H1 (cell line): Measurements from ENCODE around the gene DERL3. TPM values are rescaled to one million over a fixed set of nuclear protein-coding genes. Genes with fewer than 3 reads are reported as not detected.

Experiments used
- CTCF ChIA-PET: fragments of 300-600 bp; sonication (Branson Sonifier 250); formaldehyde crosslinking; loops from one replicate; lab custom pipeline; 2021; ENCODE audit not compliant: partially characterized antibody; lab: Charles Lee
- POLR2A ChIA-PET: fragments of 300-600 bp; sonication (Branson Sonifier 250); formaldehyde crosslinking; loops from one replicate; lab custom pipeline; 2021; ENCODE audit warnings: inconsistent platforms; ENCODE audit not compliant: partially characterized antibody; lab: Charles Lee
- DNase-seq, 2 experiments: peaks; one replicate each; pipeline versions ENCODE4 v3.0.0 to v3.0.0-alpha.2; 2010 to 2022; ENCODE audit warnings: low spot score in 2 of 2, low read depth in 1 of 2, mixed read lengths in 1 of 2
- FAIRE-seq: peaks from 2 replicates; lab custom pipeline; 2011; peaks lifted over from hg19 to GRCh38; lab: Jason Lieb, UNC
- H2AFZ ChIP-seq: 2 replicates; pipeline ENCODE4 v1.8.1; 2012; ENCODE audit warnings: low read length, inconsistent platforms
- H2AK5ac ChIP-seq: 2 replicates; pipeline ENCODE4 v1.6.1; 2013; ENCODE audit warnings: low read depth, low read length
- H2BK120ac ChIP-seq: replicated peaks from 2 replicates; pipeline ENCODE3; 2013; ENCODE audit warnings: low read depth, low read length, inconsistent platforms
- H2BK12ac ChIP-seq: 2 replicates; pipeline ENCODE4 v1.6.1; 2013; ENCODE audit warnings: low read depth, low read length
- H2BK15ac ChIP-seq: 2 replicates; pipeline ENCODE4 v1.6.1; 2013; ENCODE audit warnings: low read length
- H2BK20ac ChIP-seq: 2 replicates; pipeline ENCODE4 v1.6.1; 2013; ENCODE audit warnings: low read length
- H2BK5ac ChIP-seq: 2 replicates; pipeline ENCODE4 v1.6.1; 2013; ENCODE audit warnings: low read depth, low read length
- H3K14ac ChIP-seq: 2 replicates; pipeline ENCODE4 v1.6.1; 2013; ENCODE audit warnings: inconsistent platforms; ENCODE audit not compliant: insufficient read length
- H3K18ac ChIP-seq: 2 replicates; pipeline ENCODE4 v1.6.1; 2013; ENCODE audit warnings: low read length; ENCODE audit errors: extremely low read depth
- H3K23ac ChIP-seq: 2 replicates; pipeline ENCODE4 v1.6.1; 2013; ENCODE audit warnings: inconsistent platforms; ENCODE audit not compliant: insufficient read length
- H3K23me2 ChIP-seq: 2 replicates; pipeline ENCODE4 v1.6.1; 2013; ENCODE audit warnings: low read depth, low read length
- H3K27ac ChIP-seq: 2 replicates; pipeline ENCODE4 v1.6.1; 2011; ENCODE audit warnings: low read depth, low read length, inconsistent platforms
- H3K27me3 ChIP-seq, 4 experiments: replicated peaks in 1 of 4; 1 replicate in 1 of 4; 2 replicates in 3 of 4; pipeline versions ENCODE4 v1.6.1 to v1.8.1; 2011 to 2013; ENCODE audit warnings: low read length in 3 of 4, mild to moderate bottlenecking in 3 of 4, inconsistent platforms in 2 of 4, mixed read lengths in 2 of 4, moderate library complexity in 1 of 4; ENCODE audit not compliant: control insufficient read depth in 3 of 4, insufficient read depth in 3 of 4; ENCODE audit errors: extremely low read depth in 1 of 4
- H3K36me3 ChIP-seq, 4 experiments: 2 replicates each; pipeline versions ENCODE4 v1.6.1 to v1.8.1; 2011 to 2013; ENCODE audit warnings: mild to moderate bottlenecking in 4 of 4, low read length in 3 of 4, moderate library complexity in 2 of 4, control low read depth in 1 of 4, inconsistent platforms in 1 of 4; ENCODE audit not compliant: insufficient read depth in 4 of 4, control insufficient read depth in 2 of 4
- H3K4ac ChIP-seq: replicated peaks from 2 replicates; pipeline ENCODE3; 2013; ENCODE audit warnings: low read length, low read depth, mixed read lengths, inconsistent platforms; ENCODE audit not compliant: insufficient read length
- H3K4me1 ChIP-seq, 4 experiments: replicated peaks in 1 of 4; 1 replicate in 1 of 4; 2 replicates in 3 of 4; pipeline versions ENCODE4 v1.6.1 to v1.8.1; 2011 to 2013; ENCODE audit warnings: low read length in 3 of 4, inconsistent platforms in 2 of 4, mixed read lengths in 1 of 4; ENCODE audit not compliant: insufficient read depth in 4 of 4, control insufficient read depth in 3 of 4
- H3K4me2 ChIP-seq, 2 experiments: 2 replicates each; pipeline versions ENCODE4 v1.6.1 to v1.8.1; 2011 to 2013; ENCODE audit warnings: low read depth in 2 of 2, low read length in 2 of 2, control low read depth in 1 of 2, inconsistent platforms in 1 of 2, mild to moderate bottlenecking in 1 of 2; ENCODE audit not compliant: insufficient read depth in 1 of 2
- H3K4me3 ChIP-seq, 4 experiments: fragments of 200-600, 300-600 bp in 1 of 4; sonication (generic), shearing (Covaris generic), sonication (Bioruptor Twin) in 1 of 4; 2 replicates each; pipeline versions ENCODE4 v1.5.1 to v1.8.1; 2011 to 2016; ENCODE audit warnings: low read length in 4 of 4, low read depth in 3 of 4, control low read depth in 2 of 4, inconsistent platforms in 2 of 4, mild to moderate bottlenecking in 2 of 4, mixed read lengths in 1 of 4, moderate library complexity in 1 of 4; ENCODE audit not compliant: insufficient read depth in 2 of 4; ENCODE audit errors: extremely low read depth in 1 of 4
- H3K56ac ChIP-seq: replicated peaks from 2 replicates; pipeline ENCODE3; 2013; ENCODE audit warnings: low read depth, mild to moderate bottlenecking, mixed read lengths, low read length, inconsistent platforms; ENCODE audit not compliant: insufficient read length
- H3K79me1 ChIP-seq: 2 replicates; pipeline ENCODE4 v1.6.1; 2013; ENCODE audit warnings: low read depth, low read length, control low read depth
- H3K79me2 ChIP-seq, 2 experiments: 2 replicates each; pipeline versions ENCODE4 v1.6.1 to v1.8.1; 2012 to 2013; ENCODE audit warnings: low read length in 2 of 2, mild to moderate bottlenecking in 2 of 2, inconsistent platforms in 1 of 2; ENCODE audit not compliant: insufficient read depth in 2 of 2, control insufficient read depth in 1 of 2
- H3K9ac ChIP-seq, 4 experiments: replicated peaks in 1 of 4; 1 replicate in 1 of 4; 2 replicates in 3 of 4; pipeline versions ENCODE4 v1.6.1 to v1.8.1; 2011 to 2013; ENCODE audit warnings: low read depth in 3 of 4, low read length in 3 of 4, control low read depth in 2 of 4, mild to moderate bottlenecking in 2 of 4, moderate library complexity in 2 of 4, inconsistent platforms in 1 of 4; ENCODE audit errors: extremely low read depth in 1 of 4
- H3K9me3 ChIP-seq, 2 experiments: 2 replicates each; pipeline versions ENCODE4 v1.6.1 to v1.8.1; 2012 to 2013; ENCODE audit warnings: mild to moderate bottlenecking in 2 of 2, moderate library complexity in 2 of 2, control low read depth in 1 of 2, inconsistent platforms in 1 of 2, low read depth in 1 of 2, low read length in 1 of 2, mixed read lengths in 1 of 2; ENCODE audit not compliant: insufficient read depth in 2 of 2
- H4K20me1 ChIP-seq, 2 experiments: replicated peaks in 1 of 2; 2 replicates each; pipeline versions ENCODE3 to v1.8.1; 2011 to 2013; ENCODE audit warnings: inconsistent platforms in 2 of 2, low read length in 2 of 2, mild to moderate bottlenecking in 1 of 2; ENCODE audit not compliant: insufficient read depth in 2 of 2, control insufficient read depth in 1 of 2
- H4K5ac ChIP-seq: 2 replicates; pipeline ENCODE4 v1.6.1; 2013; ENCODE audit warnings: low read length, low read depth, mixed read lengths, inconsistent platforms; ENCODE audit not compliant: insufficient read length
- H4K8ac ChIP-seq: 2 replicates; pipeline ENCODE4 v1.8.0; 2013; ENCODE audit warnings: mild to moderate bottlenecking, moderate library complexity, low read length, inconsistent platforms; ENCODE audit not compliant: insufficient read depth; ENCODE audit errors: extremely low read depth
- H4K91ac ChIP-seq: replicated peaks from 2 replicates; pipeline ENCODE3; 2013; ENCODE audit warnings: low read length, mixed read lengths, inconsistent platforms; ENCODE audit not compliant: insufficient read length
- ASH2L ChIP-seq: fragments of 200-600, 300-600 bp; sonication (generic); IDR thresholded peaks from one replicate; pipeline ENCODE4 v1.7.1; 2017; ENCODE audit warnings: low read length
- BACH1 ChIP-seq: IDR thresholded peaks from 2 replicates; pipeline ENCODE4 v1.6.1; 2012; ENCODE audit warnings: low read length, improper control_type of control experiment
- CEBPB ChIP-seq: IDR thresholded peaks from 2 replicates; pipeline ENCODE4 v1.6.1; 2012; ENCODE audit warnings: low read depth, low read length
- KDM1A ChIP-seq: fragments of 200-600, 300-600 bp; sonication (generic); IDR thresholded peaks from 2 replicates; pipeline ENCODE4 v1.7.1; 2016; ENCODE audit warnings: mild to moderate bottlenecking, low read length, borderline replicate concordance
- KDM4A ChIP-seq: IDR thresholded peaks from one replicate; pipeline ENCODE4 v1.7.1; 2012; ENCODE audit warnings: low read depth, mild to moderate bottlenecking, moderate library complexity, low read length, inconsistent platforms; ENCODE audit not compliant: severe bottlenecking
- SIN3A ChIP-seq, 2 experiments: IDR thresholded peaks in 1 of 2; conservative IDR thresholded peaks in 1 of 2; 2 replicates each; pipeline ENCODE4 v1.6.1; 2011 to 2012; ENCODE audit warnings: low read length in 2 of 2, improper control_type of control experiment in 1 of 2, low read depth in 1 of 2, mild to moderate bottlenecking in 1 of 2
- TAF7 ChIP-seq: optimal IDR thresholded peaks from 2 replicates; pipeline ENCODE3; 2011; ENCODE audit warnings: low read depth, mild to moderate bottlenecking, inconsistent platforms, low read length, moderate library complexity, borderline replicate concordance
- WGBS, 2 experiments: shearing (Covaris generic) in 1 of 2; methylation state at CpG; one replicate each; pipeline versions ENCODE4 v1.1.6 to v1.1.7; 2013 to 2015; ENCODE audit warnings: low lambda C conversion rate in 2 of 2, mixed read lengths in 2 of 2, inconsistent platforms in 1 of 2, low coverage in 1 of 2, missing lambda C conversion rate in 1 of 2; ENCODE audit not compliant: insufficient replicate concordance in 2 of 2, insufficient coverage in 1 of 2, insufficient read length in 1 of 2; ENCODE audit errors: extremely low coverage in 1 of 2, missing lambda C conversion rate in 1 of 2; 5-methylcytosine and 5-hydroxymethylcytosine counted together
- polyA plus RNA-seq, 7 experiments: library from polyadenylated mRNA; depleted of rRNA in 3 of 7; stranded (reverse) in 5 of 7; unstranded in 2 of 7; fragments of >200 nt in 5 of 7; fragments of 200-250 nt in 2 of 7; gene quantifications; 1 replicate in 5 of 7; 2 replicates in 1 of 7; 4 replicates in 1 of 7; pipeline versions ENCODE4 v1.2.1 to v1.2.3, GENCODE V29; 2011 to 2013; ENCODE audit warnings: missing spikeins in 2 of 7, mixed read lengths in 2 of 7
- total RNA-seq: library from RNA; stranded (reverse); fragmentation: NEBNext Ultra II Directional; extraction: Animal tissue kit (Norgen Biotek cat#: 25700); gene quantifications from 2 replicates; pipeline ENCODE4 v1.2.1, GENCODE V29; 2021

DERL3 gene
- total and polyA plus RNA-seq, 2 of the 8 experiments (the other 6 are each of a cell fraction or from before 2014, with no cell fraction given) = 8.7 to 19.5 TPM

GRCh38 chr22:23859201-23859600, 20.4 kb upstream of the DERL3 start:
- H3K9ac ChIP-seq = no peak overlapping the region
- no peak overlapping the region for H3K4me3 ChIP-seq

More at GRCh38 chr22:23859201-23859600, 20.4 kb upstream of the DERL3 start:
- Histone ChIP-seq H3K9me3 (no peaks in the 10 kb centered on the region), H2AK5ac (no peak overlapping the region), H3K4me1 (peaks cover 3 to 15% (median 5%) of the 10 kb centered on the region in 4 experiments; a peak in 6 of 7 replicates), H2BK20ac (no peak overlapping the region), H2BK5ac (no peak overlapping the region), H3K4me2 (peak overlapping the region; percentile 76 to 97; a peak in 2 of 4 replicates), H3K36me3 (no peaks in the 10 kb centered on the region), H2BK12ac (no peak overlapping the region), H2BK15ac (no peak overlapping the region), H3K18ac (no peak overlapping the region), H3K23me2 (peaks cover 11% of the 10 kb centered on the region), H3K27me3 (no peaks in the 10 kb centered on the region), H2AFZ (no peak overlapping the region), H2BK120ac (no peak overlapping the region), H3K79me2 (no peaks in the 10 kb centered on the region), H3K23ac (no peak overlapping the region), H3K27ac (no peak overlapping the region), H3K14ac (no peak overlapping the region), H3K79me1 (no peaks in the 10 kb centered on the region), H4K8ac (no peak overlapping the region), H3K56ac (no peak overlapping the region), H4K91ac (no peak overlapping the region), H4K20me1 (peaks cover 0 to 6% of the 10 kb centered on the region in 2 experiments), H3K4ac (no peak overlapping the region), H4K5ac (no peak overlapping the region)
- ChIA-PET POLR2A (interaction anchor here (1.0 to 3.3 kb wide), 5 partner anchors 10 to 52 kb away, joined by 3 to 37 read pairs (median 6); partner anchors contain the start of gene MIF), CTCF (interaction anchor here (0.6 to 2.5 kb wide), 6 partner anchors 9 to 91 kb away, joined by 3 to 13 read pairs (median 6); partner anchors contain the start of genes CHCHD10 and MIF)
- WGBS, 2 experiments = 100% methylated on average over 4 of the region's 4 CpGs; no CpG with 5 or more reads in 1 of the 2 experiments
- TF ChIP-seq KDM1A = no peak
- no peak for TF ChIP-seq SIN3A (conservative IDR thresholded peaks at IDR 0.05 in 1 of 2, IDR thresholded peaks at IDR 0.05 in 1 of 2; ENCODE audit: low read depth in 1 of 2, low read length in 2 of 2)
- no peak for TF ChIP-seq TAF7
- no peak for TF ChIP-seq BACH1
- no peak for TF ChIP-seq KDM4A
- TF ChIP-seq CEBPB = no peak
- TF ChIP-seq ASH2L = no peak
- no peak for DNase-seq
- FAIRE-seq = no peak
